Tibial nerve (tissue), 4 donors: ENCODE results near the gene MATCAP1. TPM values are rescaled to one million over a fixed set of nuclear protein-coding genes. Genes with fewer than 3 reads are reported as not detected.

Source experiments
- DNase-seq, 2 donors: peaks; one replicate each; pipeline ENCODE4 v3.0.0-alpha.2; 2019; ENCODE audit warnings: low spot score in 2 of 2
- H3K27ac ChIP-seq, 4 donors: fragments of 200-600 bp; sonication (generic) in 3 of 4; one replicate each; pipeline ENCODE4 v1.5.1; 2017 to 2019; ENCODE audit warnings: mild to moderate bottlenecking in 1 of 4
- H3K27me3 ChIP-seq, 2 donors: fragments of 200-600 bp; sonication (generic) in 1 of 2; one replicate each; pipeline versions ENCODE4 v1.5.1 to v1.6.0; 2017 to 2019
- H3K36me3 ChIP-seq, 3 donors: fragments of 200-600 bp; sonication (generic); one replicate each; pipeline ENCODE4 v1.5.1; 2018 to 2019
- H3K4me1 ChIP-seq, 4 donors: fragments of 200-600 bp; sonication (generic) in 3 of 4; one replicate each; pipeline ENCODE4 v1.5.1; 2017 to 2019
- H3K4me3 ChIP-seq, 4 donors: fragments of 200-600 bp; sonication (generic) in 3 of 4; one replicate each; pipeline ENCODE4 v1.5.1; 2017 to 2019; ENCODE audit warnings: mild to moderate bottlenecking in 1 of 4, moderate library complexity in 1 of 4
- H3K9me3 ChIP-seq, 4 donors: fragments of 200-600 bp; sonication (generic) in 3 of 4; one replicate each; pipeline ENCODE4 v1.5.1; 2017 to 2019
- EP300 ChIP-seq, 2 donors: sonication (generic); formaldehyde crosslinking; IDR thresholded peaks; one replicate each; pipeline ENCODE4 v1.6.1; 2017; ENCODE audit warnings: antibody characterized with exemption in 2 of 2, mild to moderate bottlenecking in 1 of 2
- POLR2A ChIP-seq, 2 donors: fragments of 450-650 bp; IDR thresholded peaks; one replicate each; pipeline ENCODE4 v1.6.1; 2017; ENCODE audit warnings: antibody characterized with exemption in 2 of 2, mild to moderate bottlenecking in 2 of 2, moderate library complexity in 2 of 2
- WGBS, 2 donors: methylation state at CpG; one replicate each; pipeline ENCODE4 v1.1.5; 2018; 5-methylcytosine and 5-hydroxymethylcytosine counted together
- total RNA-seq, 4 donors: library from RNA; depleted of rRNA; stranded (reverse); fragments of >200 nt; gene quantifications; one replicate each; pipeline ENCODE4 v1.1.0, GENCODE V29; 2016
- TF ChIP-seq, protein P1 (sequence below), 5 experiments: fragments of 200-600 bp in 3 of 5; fragments of 450-650 bp in 2 of 5; sonication (generic) in 3 of 5; IDR thresholded peaks; one replicate each; pipeline ENCODE4 v1.5.1; 2016 to 2019; ENCODE audit warnings: antibody characterized with exemption in 5 of 5, mild to moderate bottlenecking in 3 of 5, moderate library complexity in 2 of 5

Gene MATCAP1
- total RNA-seq, 4 donors from 2014 or later, result 13.6 to 42.9 (median 18.9) TPM

DNA sequence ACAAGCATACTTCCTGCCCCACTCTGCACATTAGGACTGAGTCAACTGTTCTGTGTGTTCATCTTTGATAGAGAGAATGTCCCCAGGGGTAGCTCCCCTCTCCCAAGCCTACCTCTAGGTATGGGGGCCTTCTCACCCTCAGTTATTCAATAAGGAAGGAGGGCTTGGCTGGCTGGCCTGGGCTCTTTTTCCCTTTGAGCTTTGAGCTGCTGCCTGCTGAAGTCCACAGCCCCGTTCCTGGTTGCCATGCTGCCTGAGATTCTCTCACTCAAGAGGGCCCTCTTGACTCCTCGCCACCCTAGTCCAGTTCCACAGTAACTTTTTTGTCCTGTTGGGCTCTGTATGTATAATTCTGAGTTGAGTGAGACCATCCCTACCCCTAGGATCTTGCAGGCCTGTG lies 38.0 kb downstream of the MATCAP1 start:
- Histone ChIP-seq H3K9me3 (no peaks in the 10 kb centered on the region), H3K4me3 (no peak overlapping the region), H3K27ac (no peak overlapping the region), H3K4me1 (peaks cover 0 to 12% (median 6%) of the 10 kb centered on the region in 4 donors), H3K36me3 (peaks cover 3 to 91% (median 26%) of the 10 kb centered on the region in 3 donors), H3K27me3 (peaks cover 0 to 11% of the 10 kb centered on the region in 2 donors)
- TF ChIP-seq EP300 (IDR thresholded peaks at IDR 0.05) (no peak), POLR2A (IDR thresholded peaks at IDR 0.05) (no peak)
- TF ChIP-seq, protein P1, sequence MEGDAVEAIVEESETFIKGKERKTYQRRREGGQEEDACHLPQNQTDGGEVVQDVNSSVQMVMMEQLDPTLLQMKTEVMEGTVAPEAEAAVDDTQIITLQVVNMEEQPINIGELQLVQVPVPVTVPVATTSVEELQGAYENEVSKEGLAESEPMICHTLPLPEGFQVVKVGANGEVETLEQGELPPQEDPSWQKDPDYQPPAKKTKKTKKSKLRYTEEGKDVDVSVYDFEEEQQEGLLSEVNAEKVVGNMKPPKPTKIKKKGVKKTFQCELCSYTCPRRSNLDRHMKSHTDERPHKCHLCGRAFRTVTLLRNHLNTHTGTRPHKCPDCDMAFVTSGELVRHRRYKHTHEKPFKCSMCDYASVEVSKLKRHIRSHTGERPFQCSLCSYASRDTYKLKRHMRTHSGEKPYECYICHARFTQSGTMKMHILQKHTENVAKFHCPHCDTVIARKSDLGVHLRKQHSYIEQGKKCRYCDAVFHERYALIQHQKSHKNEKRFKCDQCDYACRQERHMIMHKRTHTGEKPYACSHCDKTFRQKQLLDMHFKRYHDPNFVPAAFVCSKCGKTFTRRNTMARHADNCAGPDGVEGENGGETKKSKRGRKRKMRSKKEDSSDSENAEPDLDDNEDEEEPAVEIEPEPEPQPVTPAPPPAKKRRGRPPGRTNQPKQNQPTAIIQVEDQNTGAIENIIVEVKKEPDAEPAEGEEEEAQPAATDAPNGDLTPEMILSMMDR (IDR thresholded peaks at IDR 0.05), result no peak
- DNase-seq, result no peak
- 85 to 88% methylated on average over 2 of the region's 2 CpGs for WGBS, 2 donors

DNA sequence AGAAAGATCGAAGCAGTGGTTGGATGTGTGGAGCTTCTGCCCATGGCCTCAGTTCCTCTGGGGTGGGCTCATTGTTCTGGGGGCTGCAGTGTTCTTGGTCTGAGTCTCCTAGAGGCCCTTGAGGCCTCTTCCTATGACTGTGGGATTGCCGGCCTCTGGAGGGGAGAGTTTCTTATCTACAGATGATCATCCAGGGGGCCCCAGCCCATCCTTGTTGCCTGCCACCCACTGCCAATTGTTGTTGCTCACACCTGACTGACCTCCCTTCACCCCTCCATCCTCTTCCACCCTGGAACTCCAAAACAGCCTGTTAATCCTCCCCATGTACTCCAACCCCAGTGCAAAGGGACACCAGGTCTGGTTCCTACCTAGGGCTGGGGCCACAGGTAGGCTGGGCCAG lies 38.8 kb downstream of the MATCAP1 start:
- no peak for DNase-seq
- no peak for TF ChIP-seq EP300 (IDR thresholded peaks at IDR 0.05)
- TF ChIP-seq POLR2A (IDR thresholded peaks at IDR 0.05), result no peak
- TF ChIP-seq, protein P1 (IDR thresholded peaks at IDR 0.05), result no peak
- H3K27me3 ChIP-seq, result peaks cover 0 to 6% of the 10 kb centered on the region in 2 donors
- no peak overlapping the region for H3K27ac ChIP-seq
- no peak overlapping the region for H3K4me3 ChIP-seq
- H3K4me1 ChIP-seq, result peaks cover 0 to 4% (median 0%) of the 10 kb centered on the region in 4 donors
- no peaks in the 10 kb centered on the region for H3K9me3 ChIP-seq
- 92 to 97% methylated on average over 2 of the region's 2 CpGs for WGBS, 2 donors
- H3K36me3 ChIP-seq, result peaks cover 6 to 99% (median 30%) of the 10 kb centered on the region in 3 donors

DNA sequence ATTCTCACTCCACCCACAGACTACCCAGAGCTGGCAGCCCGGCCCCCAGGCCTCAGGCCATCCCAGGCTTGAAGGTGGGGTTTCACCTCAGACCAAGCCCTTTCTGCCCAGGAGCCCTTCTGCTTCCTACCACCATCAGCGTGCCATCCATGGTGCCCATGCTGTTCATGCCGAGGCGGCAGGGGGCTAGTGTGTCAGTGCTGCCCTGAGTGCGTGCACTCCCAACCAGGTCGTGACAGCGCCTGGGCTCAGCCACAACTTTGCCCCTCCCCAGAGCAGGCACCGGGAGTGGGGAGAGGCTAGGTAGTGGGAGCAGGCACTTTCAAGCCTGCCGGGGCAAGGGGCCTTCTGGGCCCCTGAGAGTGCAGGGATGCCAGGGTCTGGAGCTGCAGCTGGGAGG lies 41.4 kb downstream of the MATCAP1 start:
- no peaks in the 10 kb centered on the region for H3K27me3 ChIP-seq
- no peaks in the 10 kb centered on the region for H3K4me1 ChIP-seq
- no peak overlapping the region for H3K4me3 ChIP-seq
- H3K36me3 ChIP-seq, result peaks cover 6 to 100% (median 30%) of the 10 kb centered on the region in 3 donors
- 83 to 93% methylated on average over 5 to 7 of the region's 9 CpGs for WGBS, 2 donors
- TF ChIP-seq EP300 (IDR thresholded peaks at IDR 0.05) (no peak), POLR2A (IDR thresholded peaks at IDR 0.05) (no peak)
- TF ChIP-seq, protein P1 (IDR thresholded peaks at IDR 0.05), result no peak
- no peak for DNase-seq
- no peaks in the 10 kb centered on the region for H3K9me3 ChIP-seq
- H3K27ac ChIP-seq, result no peak overlapping the region

DNA sequence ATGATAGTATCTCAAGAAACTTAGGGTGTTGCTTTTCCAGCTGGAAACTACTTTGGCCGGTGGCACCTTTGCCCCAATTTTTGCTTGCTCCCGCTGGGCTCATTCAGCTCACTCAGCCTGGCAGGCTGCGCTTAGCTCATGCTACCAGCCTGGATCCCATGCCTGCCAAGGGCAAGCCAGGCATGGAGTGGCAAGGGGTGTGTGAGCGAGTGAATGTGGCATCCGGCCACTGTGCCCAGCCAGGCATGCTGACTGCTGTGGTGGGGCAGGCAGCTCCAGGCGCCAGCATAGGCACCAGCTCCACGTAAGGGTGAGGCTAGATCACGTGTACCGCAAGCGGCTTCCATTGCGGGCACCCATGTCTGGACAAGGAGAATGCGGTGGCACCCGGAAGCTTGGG lies 42.4 kb downstream of the MATCAP1 start:
- Histone ChIP-seq H3K4me1 (no peaks in the 10 kb centered on the region), H3K27me3 (no peaks in the 10 kb centered on the region), H3K9me3 (no peaks in the 10 kb centered on the region), H3K27ac (no peak overlapping the region), H3K4me3 (no peak overlapping the region), H3K36me3 (peaks cover 6 to 100% (median 29%) of the 10 kb centered on the region in 3 donors)
- 89 to 100% methylated on average over 9 to 10 of the region's 13 CpGs for WGBS, 2 donors
- no peak for DNase-seq
- TF ChIP-seq, protein P1 (IDR thresholded peaks at IDR 0.05), result no peak
- TF ChIP-seq EP300 (IDR thresholded peaks at IDR 0.05), result no peak
- no peak for TF ChIP-seq POLR2A (IDR thresholded peaks at IDR 0.05)

DNA sequence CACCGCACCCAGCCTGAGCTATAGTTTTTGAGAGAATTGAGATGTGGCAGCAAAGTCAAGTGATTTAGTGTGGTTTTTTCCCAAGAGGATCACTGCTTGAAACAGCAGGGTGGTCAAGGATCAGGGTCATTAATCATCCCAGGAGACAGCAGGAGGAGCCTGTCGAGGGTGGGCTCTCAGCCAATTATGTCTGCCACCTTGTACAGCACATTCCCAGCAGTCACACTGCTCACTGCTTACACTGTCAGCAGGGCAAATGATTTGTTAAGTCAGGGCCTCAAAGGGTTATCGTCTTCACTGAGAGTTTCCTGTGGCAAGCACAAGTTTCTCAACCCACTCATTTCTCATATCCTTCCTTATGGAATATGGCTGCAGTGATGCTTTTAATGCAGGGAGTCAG lies 46.2 kb downstream of the MATCAP1 start:
- H3K4me3 ChIP-seq, result no peak overlapping the region
- WGBS, 2 donors, result 51 to 64% methylated on average over 3 of the region's 3 CpGs
- no peak overlapping the region for H3K27ac ChIP-seq
- TF ChIP-seq EP300 (IDR thresholded peaks at IDR 0.05), result no peak
- TF ChIP-seq POLR2A (IDR thresholded peaks at IDR 0.05), result no peak
- TF ChIP-seq, protein P1 (IDR thresholded peaks at IDR 0.05), result no peak
- no peaks in the 10 kb centered on the region for H3K4me1 ChIP-seq
- H3K9me3 ChIP-seq, result no peaks in the 10 kb centered on the region
- H3K27me3 ChIP-seq, result no peaks in the 10 kb centered on the region
- peaks cover 6 to 100% (median 16%) of the 10 kb centered on the region in 3 donors for H3K36me3 ChIP-seq
- DNase-seq, result no peak
